ENCODE data around the gene MPP7.

MPP7 gene

GRCh38 chr10:28269842-28270456 is 32.9 kb downstream of the MPP7 start:
- no peak for DNase-seq (ENCODE audit: low read depth in 2 of 2)

DNA sequence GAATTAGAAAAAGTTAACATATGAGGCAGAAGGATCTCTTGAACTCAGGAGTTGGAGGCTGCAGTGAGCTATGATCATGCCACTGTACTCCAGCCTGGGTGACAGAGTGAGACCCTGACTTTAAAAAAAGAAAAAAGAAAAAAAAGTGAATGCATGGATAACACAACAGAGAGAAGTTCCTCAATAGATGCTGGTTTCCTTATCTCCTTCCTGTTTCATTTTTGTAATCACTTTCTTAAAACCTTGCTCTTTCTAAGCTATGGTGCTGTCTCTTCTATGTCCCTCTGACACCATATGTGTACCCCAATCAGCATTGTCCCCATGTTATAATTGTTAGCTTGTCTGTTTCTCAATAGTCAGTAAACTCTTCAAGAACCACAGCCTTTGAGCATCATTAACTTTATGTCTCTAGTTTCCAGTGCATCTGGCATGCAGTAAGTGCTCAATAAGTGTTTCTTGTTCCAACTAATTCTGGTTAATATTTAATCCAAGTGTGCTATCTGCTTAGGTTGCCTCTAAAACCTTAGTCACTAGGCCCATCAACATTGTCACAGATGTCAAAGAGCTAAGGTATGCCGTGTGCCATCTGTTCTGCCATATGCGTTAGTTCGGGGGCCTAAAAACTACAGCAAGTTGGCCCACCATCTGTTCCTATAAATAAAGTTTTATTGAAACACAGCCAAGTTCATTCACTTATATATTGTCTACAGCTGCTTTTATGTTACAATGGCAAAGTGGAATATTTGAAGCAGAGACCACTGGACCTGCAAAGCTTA is 36.2 kb downstream of the MPP7 start:
- no peak for DNase-seq (ENCODE audit: low read depth in 2 of 2)

GRCh38 chr10:28263136-28263857 is 39.6 kb downstream of the MPP7 start:
- DNase-seq (ENCODE audit: low read depth in 2 of 2), result no peak

DNA sequence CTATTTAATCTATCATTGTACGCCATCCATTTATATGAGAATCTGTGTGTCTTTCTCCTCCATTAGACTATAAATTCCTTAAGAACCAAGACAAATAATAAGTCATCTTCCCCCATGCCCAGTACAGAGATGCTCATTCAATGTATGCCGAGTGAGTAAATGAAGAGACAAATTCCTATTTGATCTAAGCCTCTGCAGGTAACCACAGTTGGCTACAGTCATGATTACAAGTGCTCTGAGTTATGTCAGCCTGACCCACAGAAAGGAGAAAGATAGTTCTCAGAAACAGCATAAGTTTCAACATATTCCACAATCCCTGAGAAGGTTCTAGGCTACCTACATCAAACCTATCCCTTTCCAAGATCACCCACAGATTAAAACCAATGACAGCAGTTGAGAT is 46.1 kb downstream of the MPP7 start:
- DNase-seq (ENCODE audit: low read depth in 2 of 2), result no peak

DNA sequence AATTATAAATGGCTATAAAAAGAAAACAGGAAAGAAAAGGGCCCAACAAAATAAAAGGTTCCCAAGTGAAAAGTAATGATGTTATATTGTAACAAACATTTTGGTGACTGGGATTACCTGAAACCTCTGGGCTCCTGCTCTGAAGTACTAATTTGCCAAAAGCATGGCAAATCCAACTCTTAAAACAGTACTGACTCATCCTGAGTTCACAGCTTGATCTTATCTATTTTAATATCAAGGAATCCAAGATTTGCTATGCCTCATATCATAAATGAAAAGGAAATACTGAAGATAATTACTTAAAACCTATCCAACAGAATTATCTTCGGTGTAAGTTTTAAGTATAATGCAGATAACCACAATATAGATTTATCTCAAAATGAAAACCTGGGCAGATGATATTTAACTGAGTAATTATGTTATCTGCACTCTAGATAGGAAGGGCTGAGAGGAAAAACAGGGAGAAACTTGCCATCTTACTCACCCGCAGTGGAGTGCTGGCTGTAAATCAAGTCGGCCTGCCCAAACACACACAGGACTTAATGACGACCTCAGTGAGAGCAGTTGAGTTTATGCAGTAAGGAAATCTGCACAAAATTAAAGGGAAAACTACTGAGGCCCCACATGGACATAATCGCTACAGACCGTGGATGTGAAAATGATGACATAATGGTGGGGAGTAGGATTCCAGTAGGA is 48.4 kb downstream of the MPP7 start:
- DNase-seq (ENCODE audit: low read depth in 2 of 2), result no peak

DNA sequence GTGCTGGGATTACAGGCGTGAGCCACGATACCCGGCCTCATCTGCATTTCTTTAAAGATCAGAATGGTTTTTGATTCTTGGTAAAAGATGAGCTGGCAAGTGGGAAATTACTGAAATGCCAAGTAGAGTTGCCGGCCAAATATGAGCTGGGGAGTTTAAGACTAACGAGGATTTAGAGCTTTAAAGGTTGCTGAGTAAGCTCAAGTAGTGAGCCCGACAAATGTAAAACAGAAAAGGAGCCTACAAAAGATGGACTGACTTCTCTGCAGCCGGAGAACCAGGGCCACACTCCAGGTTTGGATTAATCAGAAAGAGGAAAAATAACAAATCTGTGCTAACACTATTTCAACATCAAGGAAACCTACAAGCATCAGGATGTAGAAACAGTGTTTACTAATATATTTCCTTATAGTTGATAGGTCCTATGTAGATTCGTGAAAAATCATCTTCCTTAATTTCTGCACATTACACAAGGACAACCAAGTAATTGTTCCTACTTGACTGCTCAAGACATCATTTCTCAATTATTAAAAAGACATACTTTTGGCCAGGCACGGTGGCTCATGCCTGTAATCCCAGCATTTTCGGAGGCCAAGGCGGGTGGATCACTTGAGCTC is 49.6 kb downstream of the MPP7 start:
- no peak for DNase-seq (ENCODE audit: low read depth in 2 of 2)
